DMS153 (cell line): Measurements from ENCODE around the gene LHFPL2.
"Not testable (repeated sequence)": the region's sequence is repeated elsewhere in the genome, so short reads cannot be mapped to it uniquely, and the experiment has no call there.

Source experiments
- DNase-seq: peaks from one replicate; lab custom pipeline; 2025; lab: John Stamatoyannopoulos, UW

The LHFPL2 gene

DNA sequence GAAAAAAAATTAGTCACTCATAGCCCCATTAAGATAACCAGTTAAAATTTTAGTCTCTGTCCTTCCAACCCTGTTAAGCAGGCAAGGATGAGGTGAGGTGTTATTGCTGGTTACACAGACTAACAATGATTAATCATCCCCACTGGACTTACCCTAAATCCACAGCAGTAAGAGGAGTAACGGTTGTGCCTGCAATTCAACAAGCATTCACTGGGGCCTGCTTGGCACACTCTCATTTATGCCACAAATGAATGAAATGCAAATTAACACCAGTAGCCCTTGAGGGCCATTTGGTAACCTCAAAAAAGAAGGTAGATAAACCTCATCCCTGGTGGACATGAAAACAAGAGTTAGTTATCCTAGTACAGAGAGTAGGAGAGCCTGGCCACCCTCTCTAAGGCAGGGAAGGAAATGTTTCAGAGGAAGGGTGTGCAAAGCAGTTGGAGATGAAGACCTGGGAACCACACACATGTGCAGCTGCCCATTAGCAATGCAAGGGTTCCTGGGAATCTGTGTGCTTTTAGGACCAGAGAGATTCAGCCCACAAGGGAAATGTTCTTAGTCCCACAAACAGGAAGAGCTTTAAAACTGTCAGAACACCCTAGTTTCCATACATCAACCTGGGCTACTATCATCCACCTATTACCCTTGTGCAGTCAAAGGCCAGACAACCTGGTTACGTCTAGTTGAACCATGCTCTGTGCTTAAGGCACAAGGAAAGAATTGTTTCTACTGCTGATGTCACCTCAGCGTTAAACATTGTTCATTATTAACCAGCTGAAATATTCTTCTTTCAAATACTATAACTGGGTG lies 7.7 kb downstream of the LHFPL2 start:
- DNase-seq: no peak

DNA sequence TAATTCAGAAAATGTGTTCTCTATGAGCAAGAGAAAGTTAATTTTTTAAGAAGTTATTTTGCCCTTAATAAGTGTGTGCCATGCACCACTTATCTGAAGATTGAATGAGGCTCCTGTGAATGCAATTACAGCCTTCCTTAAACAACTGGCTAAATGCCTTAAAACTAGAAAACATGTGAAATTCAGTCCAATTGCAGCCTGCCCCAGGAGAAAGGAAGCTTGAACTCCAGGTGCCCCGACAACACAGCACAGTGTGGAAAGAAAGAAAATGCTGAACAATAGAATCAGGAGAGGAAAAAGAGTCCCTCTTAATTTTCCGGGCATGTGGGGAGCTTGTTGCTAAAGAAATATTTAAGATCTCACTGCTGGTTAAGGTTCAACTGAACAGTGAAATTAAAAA lies 8.8 kb downstream of the LHFPL2 start:
- DNase-seq: no peak

DNA sequence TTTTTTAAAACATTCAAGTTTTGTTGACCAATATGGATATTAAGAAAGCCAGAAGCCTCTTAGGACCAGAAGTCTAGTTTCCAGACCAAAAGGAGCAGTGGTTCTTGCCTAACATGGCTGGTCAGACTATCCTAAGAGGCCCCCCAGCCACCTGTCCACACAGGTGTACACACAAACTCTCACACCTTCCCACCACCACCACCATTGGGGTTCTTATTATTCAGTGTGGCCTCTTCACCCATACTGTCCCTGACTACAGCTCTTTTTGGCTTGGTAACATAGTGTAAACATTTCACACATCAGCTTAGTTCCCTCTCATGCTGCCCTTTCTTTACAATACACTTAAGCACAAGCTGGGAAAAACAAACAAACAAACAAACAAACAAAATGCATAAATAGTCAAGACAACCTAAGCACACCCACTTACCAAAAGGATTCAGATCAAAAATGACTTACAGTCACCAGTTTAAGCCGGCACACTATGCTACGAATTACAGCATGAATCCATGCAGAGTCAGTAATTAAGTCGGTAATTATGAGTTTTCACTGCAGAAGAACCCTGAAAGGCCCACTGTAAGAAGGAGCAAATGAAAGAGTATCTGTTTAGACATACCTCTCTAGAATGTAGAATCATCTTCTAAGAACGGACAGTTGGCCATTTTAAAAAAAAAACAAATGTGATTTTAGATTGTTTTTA lies 9.5 kb downstream of the LHFPL2 start:
- DNase-seq: no peak

DNA sequence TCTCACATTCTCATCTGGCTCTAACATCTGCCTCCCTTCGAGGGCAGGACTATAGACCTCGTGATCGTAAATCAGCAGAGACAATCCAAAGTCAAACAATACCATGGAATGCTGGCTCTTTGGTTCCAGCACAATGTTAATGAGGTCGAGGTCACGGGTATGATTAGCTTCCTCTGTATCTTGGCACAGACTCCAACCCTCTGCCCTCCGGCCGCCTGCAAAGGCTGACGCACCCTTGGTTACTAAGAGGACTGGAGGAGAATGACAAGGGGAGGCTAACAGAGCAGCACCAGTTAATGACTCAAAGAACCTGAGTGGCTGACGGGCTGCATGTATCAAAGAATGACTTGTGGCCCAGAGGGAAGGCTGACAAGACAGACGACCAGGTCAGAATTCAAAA lies 10.1 kb downstream of the LHFPL2 start:
- peak; percentile 60 for DNase-seq

DNA sequence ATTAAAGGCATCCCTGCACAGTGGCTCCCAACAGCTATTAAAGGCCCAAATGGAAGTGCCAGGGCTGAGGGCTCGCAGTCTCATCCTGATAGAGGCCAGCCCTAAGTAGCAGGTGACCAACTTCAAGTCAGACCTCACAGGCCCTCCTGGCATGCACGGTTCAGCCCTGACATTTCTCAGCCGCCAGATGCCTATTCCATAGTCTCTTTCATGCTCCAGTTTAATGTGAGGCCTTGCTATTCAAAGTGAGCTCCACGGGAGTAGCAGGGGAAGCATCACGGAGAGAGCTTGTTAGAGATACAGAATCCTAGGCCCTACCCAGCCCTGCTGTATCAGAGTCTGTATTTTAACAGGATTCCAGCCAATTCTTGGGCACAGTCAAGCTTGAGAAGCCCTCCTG lies 11.1 kb downstream of the LHFPL2 start:
- no peak for DNase-seq

DNA sequence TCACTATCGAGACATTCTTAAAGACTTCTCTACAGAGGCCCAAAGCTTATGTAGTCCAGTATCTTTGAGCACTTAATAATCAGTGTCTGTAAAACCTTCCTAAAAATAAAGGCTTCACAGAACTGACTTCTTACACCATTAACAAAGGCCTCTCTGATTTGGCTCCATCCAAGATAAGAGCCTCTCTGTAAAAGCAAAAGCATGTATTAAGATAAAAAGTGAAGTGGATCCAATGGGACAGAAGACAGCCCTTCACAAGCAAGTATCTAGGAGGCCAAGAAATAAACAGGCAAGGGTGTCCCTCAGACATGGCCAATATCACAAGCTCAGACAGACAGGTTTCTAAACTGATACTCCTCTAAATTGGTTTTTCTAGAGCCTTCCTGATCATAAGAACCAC lies 11.9 kb downstream of the LHFPL2 start:
- no peak for DNase-seq

DNA sequence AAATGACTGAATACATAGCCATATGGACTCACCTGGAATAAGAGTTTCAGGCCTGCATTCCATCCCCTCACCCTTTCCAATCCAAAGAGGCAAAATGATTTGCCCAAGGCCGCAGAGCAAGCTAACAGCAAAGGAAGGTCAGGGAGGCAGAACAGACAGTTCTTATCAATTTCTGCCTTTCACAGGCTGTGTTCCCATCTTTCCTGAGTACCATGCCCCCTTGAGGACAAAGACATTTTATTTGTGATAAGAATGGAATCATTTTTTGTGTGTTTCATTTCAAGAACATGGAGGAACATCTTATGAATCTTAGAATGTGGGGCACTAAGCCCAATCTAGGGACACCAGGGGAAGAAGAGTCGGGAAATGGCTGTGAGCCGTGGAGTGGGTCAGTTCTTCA lies 13.9 kb downstream of the LHFPL2 start:
- no peak for DNase-seq

DNA sequence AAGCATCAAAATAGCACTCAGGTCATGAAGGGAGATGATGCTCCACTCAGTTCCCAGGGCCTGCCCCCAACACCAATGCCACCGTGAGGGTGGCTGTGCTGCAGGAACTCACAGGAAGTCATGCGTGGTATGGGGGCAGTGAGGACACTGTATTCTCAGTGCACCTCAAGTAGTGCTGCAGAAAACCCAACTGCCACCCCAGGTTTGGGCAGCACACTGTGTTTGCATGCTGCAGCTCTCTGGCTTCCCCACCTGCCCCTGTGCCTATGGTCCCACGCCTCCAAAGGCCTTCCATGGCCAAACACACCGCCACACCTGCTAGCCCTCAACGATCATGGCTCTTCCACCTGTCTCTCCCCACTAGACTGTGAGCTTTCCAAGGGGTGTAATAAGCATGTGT lies 14.3 kb downstream of the LHFPL2 start:
- DNase-seq: no peak

DNA sequence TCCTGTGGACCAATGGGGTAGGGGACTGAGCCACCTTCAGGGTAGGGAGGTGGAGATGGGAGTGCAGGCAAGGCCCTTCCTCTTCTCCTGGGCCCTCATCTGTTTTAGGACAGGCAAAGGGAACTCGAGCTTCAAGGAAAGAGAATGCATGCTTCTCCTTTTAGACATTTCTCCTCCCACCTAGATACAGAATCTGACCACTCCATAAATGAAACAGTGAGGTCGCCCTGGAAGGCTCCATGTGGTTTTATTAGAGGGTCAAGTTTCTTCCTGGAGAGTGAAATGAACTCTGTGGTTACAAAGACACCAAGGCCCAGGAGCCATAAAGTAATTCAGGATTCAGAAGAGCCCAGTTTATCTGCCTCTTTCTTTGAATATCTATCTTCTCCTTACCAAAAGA lies 14.9 kb downstream of the LHFPL2 start:
- DNase-seq: no peak

DNA sequence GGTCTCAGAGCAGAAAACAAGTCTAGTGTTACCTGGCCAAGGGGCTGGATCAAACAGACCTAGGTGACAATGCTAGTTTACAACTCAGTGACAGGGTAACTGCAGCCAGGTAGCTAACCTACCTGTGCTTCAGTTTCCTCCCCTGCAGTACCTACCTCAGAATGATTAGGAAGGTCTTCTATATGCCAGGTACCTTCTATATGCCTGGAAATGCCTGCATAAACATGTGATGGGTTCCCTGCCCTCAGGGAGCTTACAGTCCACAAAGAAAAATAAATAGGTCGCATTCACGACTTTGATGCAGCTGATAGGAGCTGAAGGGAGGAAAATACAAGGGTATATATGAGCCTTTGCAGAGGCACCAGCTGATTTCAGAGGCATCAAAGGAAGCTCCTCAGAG lies 16.1 kb downstream of the LHFPL2 start:
- DNase-seq: no peak

DNA sequence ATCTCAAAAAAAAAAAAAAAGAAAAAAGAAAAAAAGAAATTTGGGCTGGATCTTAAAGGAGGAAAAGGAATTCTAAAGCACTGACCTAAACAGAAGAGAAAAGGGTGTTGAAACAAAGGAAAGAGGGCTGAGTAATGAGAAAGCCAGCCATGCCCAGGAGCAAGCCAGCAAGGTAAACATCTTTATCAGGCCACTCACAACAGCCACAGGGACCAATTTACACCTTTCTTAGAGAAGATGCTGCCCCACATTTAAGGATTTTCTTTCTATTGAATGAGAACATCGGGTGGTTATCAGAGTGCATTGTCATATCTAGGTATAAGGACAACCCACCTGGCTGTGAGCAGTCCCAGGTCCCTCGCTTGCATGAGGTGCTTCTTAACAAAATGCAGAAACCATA lies 16.6 kb downstream of the LHFPL2 start:
- no peak for DNase-seq

DNA sequence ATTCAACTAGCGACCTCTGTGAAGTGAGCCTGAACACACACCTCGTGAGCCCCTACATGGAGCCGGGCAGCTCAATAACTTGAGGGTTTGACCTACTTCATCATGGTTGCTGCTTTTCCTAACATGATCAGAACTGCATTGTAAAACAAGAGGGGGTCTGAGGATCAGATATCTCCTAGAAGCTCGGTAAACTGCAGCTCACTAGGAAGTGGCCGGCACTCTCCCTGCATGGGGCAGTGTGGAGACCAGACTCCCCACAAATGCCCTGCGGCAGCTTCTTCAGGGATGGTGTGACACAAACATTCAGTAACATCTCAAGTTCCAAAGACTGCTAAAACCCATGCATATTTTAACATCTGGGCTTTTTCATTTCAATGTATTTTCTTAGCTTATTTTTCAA lies 18.5 kb downstream of the LHFPL2 start:
- DNase-seq: no peak

DNA sequence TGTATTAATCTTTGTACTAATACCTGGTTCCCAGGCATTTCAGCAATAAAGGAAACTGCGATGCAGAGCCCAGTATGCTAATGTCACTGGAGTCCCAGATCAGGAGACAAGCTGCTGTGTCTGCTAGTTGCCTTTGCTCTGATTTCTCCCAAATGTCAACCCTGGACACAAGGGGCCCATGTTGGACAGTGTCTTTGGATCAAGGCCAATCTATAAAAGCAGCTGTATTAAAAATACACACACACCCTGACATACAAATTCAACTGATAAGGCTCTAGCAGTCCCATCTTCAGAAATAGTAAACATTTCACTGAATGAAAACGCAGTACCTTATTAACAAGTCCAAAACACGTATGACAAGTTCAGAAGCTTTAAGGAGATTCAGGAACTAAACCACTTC lies 18.9 kb downstream of the LHFPL2 start:
- DNase-seq: no peak

DNA sequence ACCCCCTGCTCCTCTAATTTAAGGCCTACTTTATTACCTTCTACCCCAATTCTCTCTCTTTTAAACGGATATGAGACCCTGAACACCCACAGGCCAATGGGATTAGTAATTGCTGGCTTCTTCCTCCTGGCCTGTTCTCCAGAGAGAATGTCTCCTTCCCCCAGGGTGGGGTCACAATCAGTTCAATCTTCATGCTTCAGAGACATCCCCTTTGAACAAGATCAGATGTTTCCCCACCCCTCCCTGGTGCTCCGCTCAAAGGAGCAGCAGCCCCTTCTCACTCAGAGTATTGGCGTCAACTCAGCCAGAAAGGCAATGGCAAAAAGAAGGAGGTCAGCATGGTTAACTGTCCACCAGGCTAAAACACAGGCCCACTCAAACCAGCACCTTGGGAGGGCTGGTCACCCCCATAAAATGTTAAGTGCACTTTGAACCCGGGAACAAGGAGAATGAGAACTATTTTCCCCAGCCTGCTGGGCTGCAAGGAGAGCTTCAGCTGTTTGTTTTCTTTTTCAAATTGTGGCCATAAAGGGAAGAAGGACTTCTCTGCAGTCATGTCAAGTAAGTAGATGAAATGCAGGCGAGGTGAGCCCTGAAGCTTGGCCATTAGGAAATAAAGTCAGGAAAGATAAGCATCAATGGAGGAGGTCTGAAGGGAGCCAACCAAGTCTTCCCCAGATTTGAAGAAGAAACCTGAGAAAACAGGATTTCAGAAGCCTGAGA lies 20.1 kb downstream of the LHFPL2 start:
- DNase-seq: no peak

DNA sequence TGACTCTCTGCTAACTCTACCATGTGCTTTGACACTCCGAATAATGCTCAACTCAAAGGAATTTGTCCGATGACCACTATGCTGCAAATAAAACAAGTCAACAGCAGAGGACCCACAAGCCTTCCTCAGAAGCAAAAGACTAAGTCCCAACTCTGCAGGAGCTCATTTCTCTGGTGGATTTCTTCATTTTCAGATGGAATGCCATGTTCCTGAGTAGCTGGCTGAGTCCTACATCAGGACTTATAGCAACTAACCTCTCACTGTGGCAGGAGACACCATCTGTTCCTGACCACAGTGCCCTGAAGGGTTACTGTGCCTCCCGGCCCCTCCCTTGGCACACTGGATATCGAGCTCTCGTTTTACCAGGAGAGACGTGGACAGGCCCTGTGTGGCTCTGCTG lies 20.8 kb downstream of the LHFPL2 start:
- no peak for DNase-seq

DNA sequence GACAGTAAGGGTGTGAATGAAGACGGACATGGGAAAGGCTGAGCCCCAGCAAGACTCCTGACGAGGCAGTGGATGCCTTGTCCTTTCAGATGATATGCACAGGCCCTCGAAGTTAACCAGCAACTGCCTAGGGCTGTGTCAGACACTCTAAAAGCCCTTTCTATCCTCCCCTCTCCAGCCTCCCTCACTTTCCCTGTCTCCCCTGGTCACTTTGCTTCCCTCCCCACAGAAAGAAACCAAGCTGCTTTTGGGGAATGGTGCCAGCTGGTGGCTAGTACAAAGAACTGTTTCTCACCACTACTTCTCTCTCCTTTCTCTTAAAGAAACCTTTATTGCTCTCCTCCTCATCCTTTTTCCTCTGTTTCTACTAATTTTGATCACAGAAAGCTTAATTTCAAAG lies 21.4 kb downstream of the LHFPL2 start:
- no peak for DNase-seq

DNA sequence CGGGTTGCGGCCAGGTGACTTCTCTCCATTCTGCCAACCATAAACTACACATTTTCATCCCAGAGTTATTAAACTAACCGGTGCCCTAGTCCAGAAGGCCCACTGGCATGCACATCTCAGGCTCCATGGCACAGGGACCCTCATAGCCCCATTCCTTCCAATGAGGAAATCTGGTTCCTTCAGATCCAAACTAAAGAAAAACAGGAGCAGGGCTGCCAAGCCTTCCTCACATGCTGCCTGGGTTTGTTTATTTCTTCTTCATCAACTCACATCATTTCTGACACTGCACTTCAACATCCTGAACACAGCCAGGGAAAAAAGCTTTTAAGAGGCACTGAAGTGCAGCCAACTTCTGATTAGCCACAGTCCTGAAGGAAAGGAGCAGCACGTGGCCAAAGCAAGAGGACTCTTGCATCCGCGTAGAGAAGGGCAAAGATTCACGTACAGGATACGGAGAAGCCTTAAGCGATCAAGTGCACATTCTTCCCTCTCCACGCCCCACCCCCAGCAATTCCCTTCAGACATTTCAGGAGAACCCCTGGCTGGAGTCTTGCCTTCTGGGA lies 22.5 kb downstream of the LHFPL2 start:
- no peak for DNase-seq

DNA sequence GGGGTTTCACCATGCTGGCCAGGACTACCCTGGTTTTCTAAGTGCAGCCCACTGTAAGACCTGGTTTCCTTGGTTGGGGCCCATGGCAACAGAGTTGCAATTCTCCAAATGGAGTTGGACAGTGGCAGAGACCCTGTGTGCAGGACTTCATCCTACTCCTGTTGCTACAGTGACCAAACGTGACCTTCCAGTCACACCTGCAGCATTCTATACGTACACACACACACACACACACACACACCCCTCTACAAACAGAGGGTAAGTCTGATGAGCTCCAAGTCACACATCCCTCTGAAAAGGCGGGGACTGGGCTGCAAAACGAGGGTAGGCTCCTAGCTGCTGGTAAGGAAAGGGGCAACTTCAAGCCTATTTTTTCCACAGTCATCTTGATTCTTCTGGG lies 23.6 kb downstream of the LHFPL2 start:
- DNase-seq: no peak

DNA sequence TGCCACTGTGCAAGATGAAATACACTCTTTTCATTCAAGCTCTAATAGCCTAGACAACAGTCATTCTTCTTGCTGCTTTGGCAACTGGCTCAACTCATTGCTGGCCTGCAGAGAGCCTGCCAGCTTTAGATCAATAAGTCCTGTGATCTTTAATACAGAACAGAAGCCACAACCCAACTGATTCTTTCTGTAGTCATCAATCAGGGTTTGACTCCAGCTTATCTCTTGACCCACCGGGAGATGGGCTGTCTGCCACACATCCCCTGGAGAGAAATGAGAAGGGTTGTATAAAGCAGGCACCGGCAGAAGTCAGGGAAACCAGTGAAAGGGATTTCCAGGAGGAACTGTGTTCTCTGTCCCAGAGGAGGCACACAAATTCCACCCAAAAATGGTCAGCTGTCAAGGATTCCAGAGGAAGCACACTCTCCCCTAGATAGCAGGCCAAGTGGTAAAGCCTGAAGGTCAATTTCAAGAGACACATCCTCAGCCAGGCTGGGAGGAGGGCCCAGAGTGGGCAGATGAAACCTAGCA lies 24.5 kb downstream of the LHFPL2 start:
- no peak for DNase-seq

DNA sequence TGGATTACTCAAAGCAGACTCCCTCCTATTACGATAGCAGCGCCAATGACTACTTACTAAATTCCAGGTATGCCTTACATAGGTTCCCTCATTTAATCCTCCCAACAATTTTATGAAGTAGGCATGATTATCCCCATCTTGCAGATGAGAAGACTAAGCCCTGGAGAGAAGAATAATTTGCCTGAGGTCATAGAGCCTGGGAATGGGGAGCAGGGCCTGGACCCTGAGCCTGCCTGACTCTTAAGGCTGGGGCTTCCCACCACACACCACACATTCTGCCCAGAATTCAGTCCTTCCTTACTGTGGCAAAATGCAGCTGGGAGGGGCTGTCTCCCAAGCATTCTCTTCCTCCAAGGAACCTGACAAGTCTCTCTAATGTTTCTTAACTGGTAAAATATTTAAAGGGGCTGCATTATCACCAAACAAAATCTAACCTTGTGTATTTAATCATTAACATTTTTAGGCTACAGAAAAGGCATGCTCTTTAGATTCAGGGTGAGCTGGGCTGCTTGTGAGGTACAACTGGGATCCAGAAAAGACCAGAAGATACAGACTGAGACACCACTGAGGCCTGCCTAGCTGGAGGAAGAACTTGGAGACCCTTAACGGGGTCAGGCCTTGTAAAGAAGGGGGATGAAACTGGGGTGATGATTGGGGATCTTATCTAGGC lies 26.1 kb downstream of the LHFPL2 start:
- no peak for DNase-seq

DNA sequence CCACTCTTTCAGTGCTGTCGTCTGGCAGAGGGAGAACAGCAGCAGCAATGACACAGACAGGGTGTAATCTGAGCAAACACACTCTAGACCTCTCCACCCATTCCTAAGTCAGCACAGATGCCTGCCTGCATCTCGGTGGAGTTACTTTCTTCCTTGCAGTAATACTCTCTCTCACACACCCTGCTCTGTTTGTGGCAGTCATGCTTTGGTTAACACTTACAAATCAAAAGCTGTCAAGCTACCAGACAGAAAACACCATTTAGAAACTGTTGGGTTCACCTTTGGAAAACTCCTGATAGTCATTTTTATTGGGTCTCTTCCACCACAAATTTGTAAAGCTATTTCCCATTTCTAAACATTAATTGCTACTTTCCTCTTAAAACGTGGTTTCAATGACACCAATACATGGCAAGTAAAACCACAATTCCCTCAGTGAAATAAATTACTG lies 27.3 kb downstream of the LHFPL2 start:
- DNase-seq: no peak

DNA sequence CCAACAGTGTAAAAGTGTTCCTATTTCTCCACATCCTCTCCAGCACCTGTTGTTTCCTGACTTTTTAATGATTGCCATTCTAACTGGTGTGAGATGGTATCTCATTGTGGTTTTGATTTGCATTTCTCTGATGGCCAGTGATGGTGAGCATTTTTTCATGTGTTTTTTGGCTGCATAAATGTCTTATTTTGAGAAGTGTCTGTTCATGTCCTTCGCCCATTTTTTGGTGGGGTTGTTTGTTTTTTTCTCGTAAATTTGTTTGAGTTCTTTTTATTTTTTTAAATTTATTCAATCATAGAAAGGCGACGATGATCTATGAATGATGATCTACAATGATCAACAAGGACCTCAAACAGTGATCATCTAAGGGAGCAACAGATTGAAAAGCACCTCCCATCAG lies 28.5 kb downstream of the LHFPL2 start:
- not testable (repeated sequence) for DNase-seq
